SK-N-SH (cell line): Measurements from ENCODE around the gene LTC4S.

Source experiments
- CHD2 ChIP-seq: fragments of 150-350 bp; IDR thresholded peaks from 2 replicates; pipeline ENCODE4 v1.6.1; 2018; ENCODE audit warnings: low read length; ENCODE audit not compliant: partially characterized antibody
- CTCF ChIP-seq: fragments of 200-600 bp; sonication (generic); IDR thresholded peaks from 2 replicates; pipeline ENCODE4 v1.6.1; 2017; ENCODE audit warnings: antibody characterized with exemption, mild to moderate bottlenecking, moderate library complexity
- EZH2phosphoT487 ChIP-seq: fragments of 200-600 bp; sonication (generic); IDR thresholded peaks from 2 replicates; pipeline ENCODE4 v1.6.1; 2017; ENCODE audit warnings: low read depth, mixed run types, mild to moderate bottlenecking, antibody characterized with exemption, moderate library complexity, borderline replicate concordance
- FOSL2 ChIP-seq: IDR thresholded peaks from 2 replicates; pipeline ENCODE4 v1.4.0; 2012; ENCODE audit warnings: low read depth, mild to moderate bottlenecking, moderate library complexity, borderline replicate concordance
- MEF2A ChIP-seq: IDR thresholded peaks from 2 replicates; pipeline ENCODE4 v1.4.0; 2012; ENCODE audit warnings: low read depth, borderline replicate concordance
- RAD21 ChIP-seq: IDR thresholded peaks from 2 replicates; pipeline ENCODE4 v1.6.1; 2012; ENCODE audit warnings: mild to moderate bottlenecking, low read length
- REST ChIP-seq: IDR thresholded peaks from 2 replicates; pipeline ENCODE4 v1.6.1; 2012; ENCODE audit warnings: mild to moderate bottlenecking, low read depth, low read length, moderate library complexity
- TCF12 ChIP-seq: IDR thresholded peaks from 2 replicates; pipeline ENCODE4 v1.4.0; 2012
- TEAD4 ChIP-seq: IDR thresholded peaks from 2 replicates; pipeline ENCODE4 v1.4.0; 2012; ENCODE audit warnings: mild to moderate bottlenecking, borderline replicate concordance; ENCODE audit not compliant: insufficient read depth

GRCh38 chr5:179794575-179794974 is 789 bp downstream of the LTC4S start:
- TF ChIP-seq RAD21 (no peak), CTCF (no peak), EZH2phosphoT487 (no peak), TCF12 (no peak), REST (no peak), TEAD4 (no peak), MEF2A (no peak), CHD2 (no peak), FOSL2 (no peak)
